GM18526 (cell line): Measurements from ENCODE around the gene FYN.

ENCODE experiments used
- POLR2A ChIP-seq: IDR thresholded peaks from 3 replicates; pipeline ENCODE4 v1.6.1; 2011; ENCODE audit not compliant: insufficient read length; ENCODE audit errors: extremely low read depth

Gene FYN

DNA sequence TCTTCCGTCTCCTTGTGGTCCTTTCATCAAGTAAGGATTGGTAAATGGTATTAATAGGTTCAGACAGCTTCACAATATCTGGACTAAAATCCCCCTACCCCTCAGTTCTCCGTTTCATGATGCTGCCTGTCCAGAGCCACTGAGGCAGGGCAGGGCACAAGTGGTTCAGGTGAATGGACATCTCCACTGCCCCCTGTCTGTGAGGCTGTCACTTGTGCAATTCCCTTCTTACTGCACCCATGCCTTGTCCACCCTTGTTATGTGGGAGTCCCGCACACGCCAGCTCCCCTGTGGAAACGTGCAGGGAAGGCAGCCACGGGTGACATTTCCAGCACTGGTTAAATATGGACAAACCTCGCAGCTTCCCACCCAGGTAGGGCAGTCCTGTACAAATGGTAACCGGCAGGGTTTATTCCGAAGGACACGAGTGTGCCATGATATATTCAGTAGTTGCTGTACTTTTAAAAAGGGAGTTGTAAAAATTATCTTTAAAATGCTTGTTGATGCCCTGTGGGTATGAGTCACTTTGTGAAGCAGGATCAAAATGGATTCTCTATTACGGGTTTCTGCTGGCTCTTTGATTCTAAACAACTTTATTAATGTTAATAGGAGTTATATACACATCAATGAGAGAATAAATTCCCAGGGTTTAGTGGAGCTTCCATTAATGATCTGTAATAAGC, 73.5 kb downstream of the FYN start:
- no peak for TF ChIP-seq POLR2A

- TF ChIP-seq POLR2A, result no peak
Measured at GRCh38 chr6:111798281-111798725, 74.9 kb downstream of the FYN start.

GRCh38 chr6:111796310-111796918, 76.8 kb downstream of the FYN start:
- TF ChIP-seq POLR2A, result no peak

GRCh38 chr6:111795558-111795957, 77.7 kb downstream of the FYN start:
- no peak for TF ChIP-seq POLR2A

- no peak for TF ChIP-seq POLR2A
Measured at GRCh38 chr6:111794727-111795452, 78.4 kb downstream of the FYN start.

GRCh38 chr6:111794300-111794699, 79.0 kb downstream of the FYN start:
- no peak for TF ChIP-seq POLR2A

DNA sequence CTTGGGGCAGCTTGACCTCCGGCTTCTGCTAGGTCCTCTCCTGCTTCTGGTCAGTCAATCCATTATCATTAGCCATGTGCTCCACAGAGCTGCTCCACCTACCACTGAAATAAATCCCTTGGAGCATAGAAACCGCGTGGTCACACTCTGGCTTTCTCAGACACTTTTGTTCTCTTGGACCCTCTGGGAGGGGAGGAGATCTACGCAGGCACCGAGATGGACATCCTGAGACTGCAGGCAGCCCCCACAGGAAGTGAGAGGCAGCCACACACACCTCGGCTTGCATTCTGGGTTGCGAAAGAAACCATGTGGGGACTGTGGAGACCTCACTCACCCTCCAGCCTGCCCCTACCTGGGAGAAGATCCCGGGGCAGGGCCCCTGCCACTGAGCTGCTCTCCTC, 79.5 kb downstream of the FYN start:
- no peak for TF ChIP-seq POLR2A

- no peak for TF ChIP-seq POLR2A
Measured at GRCh38 chr6:111792914-111793700, 80.1 kb downstream of the FYN start.

- TF ChIP-seq POLR2A, result no peak
Measured at GRCh38 chr6:111792241-111792640, 81.0 kb downstream of the FYN start.

- TF ChIP-seq POLR2A, result no peak
Measured at GRCh38 chr6:111791415-111791814, 81.8 kb downstream of the FYN start.

DNA sequence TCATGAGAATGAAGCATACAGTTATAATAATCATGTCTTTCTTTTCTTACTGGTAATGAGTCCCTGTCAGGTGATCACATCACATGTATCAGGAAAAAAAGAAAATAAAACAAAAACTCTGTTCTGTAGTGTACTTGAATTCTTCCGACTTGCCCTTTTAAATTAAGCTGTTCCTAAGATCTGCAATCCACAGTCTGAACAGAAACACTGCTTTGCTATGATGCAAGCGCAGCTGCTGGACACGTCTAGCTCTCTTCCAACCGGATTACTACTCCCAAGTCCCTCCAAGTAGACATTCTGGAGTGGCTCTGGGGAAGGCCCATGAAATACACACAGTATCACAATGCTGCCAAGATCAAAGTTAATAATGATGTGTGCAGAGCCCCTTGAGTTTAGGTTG, 83.7 kb downstream of the FYN start:
- TF ChIP-seq POLR2A, result no peak

DNA sequence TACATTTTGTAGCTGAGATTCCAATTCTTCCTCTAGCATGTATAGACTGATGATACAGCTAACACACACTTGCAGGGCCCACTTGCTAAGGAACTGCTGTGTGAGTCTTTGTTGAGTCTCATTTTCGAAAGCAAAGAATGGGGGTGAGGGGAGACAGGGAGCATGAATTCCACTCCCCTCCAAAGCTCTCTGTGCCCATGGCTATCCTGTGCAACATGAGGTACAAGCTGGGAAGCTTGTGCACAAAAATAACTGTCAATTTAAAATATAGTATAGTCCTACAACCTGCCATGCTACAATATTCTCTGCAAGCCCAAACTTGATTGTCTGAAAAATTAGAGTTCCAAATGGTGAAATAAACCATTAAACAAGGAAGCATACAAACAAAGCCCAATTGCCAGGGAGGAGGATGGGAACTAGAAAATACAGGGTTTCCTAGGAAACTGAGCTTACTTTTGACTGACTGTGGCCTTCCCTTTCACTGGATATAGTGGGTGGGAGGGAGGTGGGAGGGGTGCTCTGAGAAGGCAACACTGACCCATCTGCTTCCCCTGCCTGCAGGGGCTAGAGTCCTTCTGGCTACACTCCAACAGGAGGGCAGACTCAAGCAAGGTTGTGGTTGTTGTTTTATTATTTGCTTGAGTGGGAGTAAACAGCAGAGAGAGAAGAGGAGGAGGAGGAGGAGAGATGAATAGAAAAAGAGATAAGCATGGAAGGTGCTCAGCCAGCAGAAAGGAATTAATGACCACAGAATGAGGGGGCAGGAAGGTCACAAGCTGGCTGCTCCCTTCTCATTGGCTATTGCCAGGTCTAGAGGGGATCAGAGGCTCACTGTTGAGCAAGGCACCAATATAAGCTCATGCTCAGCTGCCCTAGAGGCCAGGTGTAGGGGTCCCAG, 84.6 kb downstream of the FYN start:
- TF ChIP-seq POLR2A, result no peak

- no peak for TF ChIP-seq POLR2A
Measured at GRCh38 chr6:111784433-111784832, 88.8 kb downstream of the FYN start.

GRCh38 chr6:111782887-111783466, 90.3 kb downstream of the FYN start:
- TF ChIP-seq POLR2A, result no peak
